B cell (primary cell): ENCODE results near the gene MSTO1.

ENCODE experiments used
- CTCF ChIP-seq: fragments of 200-600 bp; IDR thresholded peaks from one replicate; pipeline ENCODE4 v1.8.0; 2022; ENCODE audit warnings: antibody characterized with exemption, mild to moderate bottlenecking
- EZH2 ChIP-seq: IDR thresholded peaks from 2 replicates; pipeline ENCODE4 v1.6.1; 2012; ENCODE audit warnings: borderline replicate concordance, low read depth, mild to moderate bottlenecking, moderate library complexity, low read length; ENCODE audit not compliant: insufficient read depth, poor library complexity, severe bottlenecking

DNA sequence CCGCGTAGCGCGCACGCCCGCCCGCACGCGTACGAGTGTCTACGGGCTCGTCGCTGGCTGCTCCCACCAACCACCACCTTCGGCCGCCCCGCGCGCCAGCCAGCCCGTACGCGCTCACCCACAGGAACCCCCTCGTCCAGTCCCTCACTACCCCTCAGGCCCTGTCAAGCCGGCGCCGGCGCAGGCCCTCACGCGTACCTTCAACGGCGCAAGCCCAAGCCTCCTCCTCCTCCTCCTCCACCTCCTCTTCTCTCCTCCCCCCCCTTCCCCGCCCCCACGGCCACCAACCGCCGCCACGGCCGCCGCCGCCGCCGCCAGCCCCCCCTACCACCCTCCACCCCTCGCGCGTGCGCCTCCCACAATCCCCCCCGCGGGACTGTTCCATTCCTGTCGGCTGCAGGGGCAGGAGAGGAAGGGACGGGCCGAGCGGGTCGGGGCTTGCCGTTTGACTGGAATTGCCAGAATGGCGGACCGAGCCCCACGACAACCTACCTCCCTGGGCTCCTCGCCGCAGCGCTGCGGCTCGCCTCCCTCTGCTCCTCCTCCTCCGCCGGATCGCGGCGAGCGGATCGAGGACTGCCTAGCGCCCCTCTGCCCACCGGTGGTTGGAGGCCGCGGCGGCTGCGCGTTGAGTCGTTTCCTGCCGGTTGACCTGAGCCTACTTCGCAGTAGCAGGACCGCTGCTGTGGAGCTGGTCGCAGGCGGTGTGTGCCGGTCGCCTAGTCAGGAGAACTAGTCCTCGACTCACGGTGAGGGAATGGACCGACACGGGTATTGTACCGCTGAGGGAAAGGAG, 47.2 kb upstream of the MSTO1 start, which contains the start of gene ASH1L:
- TF ChIP-seq CTCF (no peak), EZH2 (no peak)
